ENCODE measurements around the gene PRKCE. TPM values are rescaled to one million over a fixed set of nuclear protein-coding genes. Genes with fewer than 3 reads are reported as not detected.

Gene PRKCE
- total RNA-seq, 1 experiment from 2014 or later: 21.7 TPM

DNA sequence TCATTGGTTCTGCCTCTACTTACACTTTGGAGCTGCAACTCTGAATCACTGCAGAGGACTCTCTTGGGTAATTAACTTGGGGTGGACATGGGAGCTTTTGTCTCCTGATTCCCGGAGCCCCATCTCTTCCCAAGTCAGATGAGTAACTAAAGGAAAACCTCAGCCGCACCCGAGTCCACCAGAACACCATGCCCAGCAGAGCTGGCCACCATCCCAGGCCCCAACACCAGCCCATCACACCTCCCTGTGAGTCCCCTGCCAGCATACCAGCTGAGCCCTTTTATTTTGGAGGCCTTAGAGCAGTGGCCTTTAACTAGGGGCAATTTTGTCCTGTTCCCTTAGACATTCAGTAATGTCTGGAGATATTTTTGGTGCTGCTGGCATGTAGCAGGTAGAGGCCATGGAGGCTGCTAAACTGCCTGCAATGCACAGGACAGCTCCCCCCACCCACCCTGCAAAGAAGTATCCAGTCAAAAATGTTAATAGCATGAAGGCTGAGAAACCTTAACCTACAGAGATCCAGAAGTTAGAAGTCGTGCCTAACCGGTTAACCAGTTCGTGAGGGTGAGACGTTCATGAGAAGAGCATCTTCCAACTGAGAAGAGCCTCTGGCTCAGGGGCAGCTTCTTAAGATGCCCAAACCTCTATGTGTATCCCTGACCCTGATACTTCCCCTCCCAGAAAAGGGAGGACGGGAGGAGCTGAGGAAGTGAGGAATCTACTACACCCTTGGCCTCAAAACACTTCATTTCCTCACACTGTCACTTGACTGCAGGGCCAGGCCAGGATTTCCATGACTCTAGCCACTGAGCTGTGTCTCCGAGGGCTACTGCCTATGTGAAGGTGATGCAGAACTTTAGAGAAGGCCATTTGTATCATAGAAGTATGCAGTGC lies 505.8 kb downstream of the PRKCE start:
- Histone ChIP-seq H3K4me3 (no peak overlapping the region), H2AFZ (no peak overlapping the region), H4K20me1 (ENCODE audit: insufficient read depth) (no peaks in the 10 kb centered on the region), H3K4me2 (no peak overlapping the region), H3K9me2 (ENCODE audit: insufficient read depth) (no peaks in the 10 kb centered on the region), H3K4me1 (replicated peaks; ENCODE audit: insufficient read depth) (peaks cover 32% of the 10 kb centered on the region), H3K27me3 (ENCODE audit: insufficient read depth, low read depth) (no peaks in the 10 kb centered on the region), H3F3A (ENCODE audit: insufficient read depth, low read depth) (peaks cover 7% of the 10 kb centered on the region), H3K27ac (no peak overlapping the region), H3K9me3 (ENCODE audit: insufficient read depth, low read depth) (no peaks in the 10 kb centered on the region), H3K79me2 (ENCODE audit: low read depth) (no peaks in the 10 kb centered on the region), H3K36me3 (ENCODE audit: low read depth) (no peaks in the 10 kb centered on the region)
- no peak for DNase-seq
- POLR2A ChIA-PET (ENCODE audit: unreplicated experiment): interaction anchor here (0.7 kb wide), 1 partner anchor 44 kb away, joined by 3 read pairs; no protein-coding TSS in a partner anchor
- CTCF ChIA-PET: no interaction called here
- intact Hi-C loops (cut with micrococcal nuclease; ENCODE audit: unreplicated experiment): no loop called here
- no peak for TF ChIP-seq EZH2 (IDR thresholded peaks at IDR 0.05; ENCODE audit: low read depth)
- TF ChIP-seq, protein P1, sequence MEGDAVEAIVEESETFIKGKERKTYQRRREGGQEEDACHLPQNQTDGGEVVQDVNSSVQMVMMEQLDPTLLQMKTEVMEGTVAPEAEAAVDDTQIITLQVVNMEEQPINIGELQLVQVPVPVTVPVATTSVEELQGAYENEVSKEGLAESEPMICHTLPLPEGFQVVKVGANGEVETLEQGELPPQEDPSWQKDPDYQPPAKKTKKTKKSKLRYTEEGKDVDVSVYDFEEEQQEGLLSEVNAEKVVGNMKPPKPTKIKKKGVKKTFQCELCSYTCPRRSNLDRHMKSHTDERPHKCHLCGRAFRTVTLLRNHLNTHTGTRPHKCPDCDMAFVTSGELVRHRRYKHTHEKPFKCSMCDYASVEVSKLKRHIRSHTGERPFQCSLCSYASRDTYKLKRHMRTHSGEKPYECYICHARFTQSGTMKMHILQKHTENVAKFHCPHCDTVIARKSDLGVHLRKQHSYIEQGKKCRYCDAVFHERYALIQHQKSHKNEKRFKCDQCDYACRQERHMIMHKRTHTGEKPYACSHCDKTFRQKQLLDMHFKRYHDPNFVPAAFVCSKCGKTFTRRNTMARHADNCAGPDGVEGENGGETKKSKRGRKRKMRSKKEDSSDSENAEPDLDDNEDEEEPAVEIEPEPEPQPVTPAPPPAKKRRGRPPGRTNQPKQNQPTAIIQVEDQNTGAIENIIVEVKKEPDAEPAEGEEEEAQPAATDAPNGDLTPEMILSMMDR (conservative IDR thresholded peaks at IDR 0.05): no peak
- no TSS peak for BruUV-seq (replicated peaks)

DNA sequence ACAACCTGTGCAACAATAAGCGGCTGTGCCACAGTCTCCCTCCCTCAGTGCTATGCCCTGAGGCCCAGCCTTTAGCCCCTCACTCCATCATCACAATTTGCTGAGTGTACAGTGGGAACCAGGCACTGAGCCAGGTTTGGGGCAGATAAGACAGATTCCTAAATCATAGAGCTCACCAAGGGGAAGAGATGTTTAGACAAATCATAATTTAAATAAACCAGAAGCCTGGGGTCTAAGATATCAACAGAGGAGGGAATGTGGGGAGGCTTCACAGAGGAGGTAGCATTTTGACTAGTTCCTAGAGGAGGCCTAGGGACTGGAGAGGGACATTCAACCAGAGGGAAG lies 506.5 kb downstream of the PRKCE start:
- no peak overlapping the region for H3K27ac ChIP-seq
- no TSS peak for BruUV-seq (replicated peaks)
- no peaks in the 10 kb centered on the region for H3K9me2 ChIP-seq (ENCODE audit: insufficient read depth)
- CTCF ChIA-PET: no interaction called here
- TF ChIP-seq, protein P1 (conservative IDR thresholded peaks at IDR 0.05): no peak
- no peak for TF ChIP-seq EZH2 (IDR thresholded peaks at IDR 0.05; ENCODE audit: low read depth)
- H4K20me1 ChIP-seq (ENCODE audit: insufficient read depth): no peaks in the 10 kb centered on the region
- no peaks in the 10 kb centered on the region for H3K36me3 ChIP-seq (ENCODE audit: low read depth)
- H3K4me3 ChIP-seq: no peak overlapping the region
- POLR2A ChIA-PET (ENCODE audit: unreplicated experiment): no interaction called here
- H3K4me1 ChIP-seq (replicated peaks; ENCODE audit: insufficient read depth): peaks cover 36% of the 10 kb centered on the region
- H3F3A ChIP-seq (ENCODE audit: insufficient read depth, low read depth): peaks cover 14% of the 10 kb centered on the region
- intact Hi-C loops (cut with micrococcal nuclease; ENCODE audit: unreplicated experiment): no loop called here
- H3K27me3 ChIP-seq (ENCODE audit: insufficient read depth, low read depth): no peaks in the 10 kb centered on the region
- H2AFZ ChIP-seq: no peak overlapping the region
- no peak for DNase-seq
- no peaks in the 10 kb centered on the region for H3K9me3 ChIP-seq (ENCODE audit: insufficient read depth, low read depth)
- H3K4me2 ChIP-seq: no peak overlapping the region
- no peaks in the 10 kb centered on the region for H3K79me2 ChIP-seq (ENCODE audit: low read depth)

DNA sequence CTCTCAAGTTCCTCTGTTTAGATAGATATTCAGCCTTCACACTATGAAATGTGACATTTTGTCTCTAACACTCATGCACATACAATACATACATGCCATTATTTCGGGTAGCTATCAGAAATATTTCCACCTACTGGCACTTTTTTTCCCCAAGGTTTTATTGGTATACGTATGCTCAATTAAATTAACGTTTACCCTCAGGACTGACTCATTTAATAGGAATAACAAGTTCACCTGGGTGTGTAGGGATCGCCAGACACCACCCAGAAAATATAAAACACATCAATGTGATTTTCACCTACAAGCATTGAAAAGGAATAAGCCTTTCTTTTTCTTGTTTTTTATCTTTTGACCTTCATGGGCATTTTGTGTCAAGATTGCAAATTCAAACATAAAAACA lies 507.2 kb downstream of the PRKCE start:
- no peak for TF ChIP-seq EZH2 (IDR thresholded peaks at IDR 0.05; ENCODE audit: low read depth)
- TF ChIP-seq, protein P1 (conservative IDR thresholded peaks at IDR 0.05): no peak
- no peaks in the 10 kb centered on the region for H4K20me1 ChIP-seq (ENCODE audit: insufficient read depth)
- no peaks in the 10 kb centered on the region for H3K36me3 ChIP-seq (ENCODE audit: low read depth)
- H3K9me3 ChIP-seq (ENCODE audit: insufficient read depth, low read depth): no peaks in the 10 kb centered on the region
- H3K9me2 ChIP-seq (ENCODE audit: insufficient read depth): no peaks in the 10 kb centered on the region
- peak overlapping the region; percentile 1; the same call in 1 of the 2 replicates for H3K4me2 ChIP-seq
- no peak overlapping the region for H2AFZ ChIP-seq
- H3K4me3 ChIP-seq: no peak overlapping the region
- H3K4me1 ChIP-seq (replicated peaks; ENCODE audit: insufficient read depth): peaks cover 37% of the 10 kb centered on the region
- POLR2A ChIA-PET (ENCODE audit: unreplicated experiment): interaction anchor here (0.6 kb wide), 1 partner anchor 40 kb away, joined by 3 read pairs; no protein-coding TSS in a partner anchor
- CTCF ChIA-PET: no interaction called here
- intact Hi-C loops (cut with micrococcal nuclease; ENCODE audit: unreplicated experiment): no loop called here
- peaks cover 16% of the 10 kb centered on the region for H3F3A ChIP-seq (ENCODE audit: insufficient read depth, low read depth)
- H3K27me3 ChIP-seq (ENCODE audit: insufficient read depth, low read depth): no peaks in the 10 kb centered on the region
- H3K79me2 ChIP-seq (ENCODE audit: low read depth): no peaks in the 10 kb centered on the region
- DNase-seq: peak in 1 of 2 experiments; percentile 55
- no TSS peak for BruUV-seq (replicated peaks)
- no peak overlapping the region for H3K27ac ChIP-seq
